ENCODE measurements around the gene SPRN.
"Not testable (repeated sequence)": the region's sequence is repeated elsewhere in the genome, so short reads cannot be mapped to it uniquely, and the experiment has no call there.

SPRN gene

DNA sequence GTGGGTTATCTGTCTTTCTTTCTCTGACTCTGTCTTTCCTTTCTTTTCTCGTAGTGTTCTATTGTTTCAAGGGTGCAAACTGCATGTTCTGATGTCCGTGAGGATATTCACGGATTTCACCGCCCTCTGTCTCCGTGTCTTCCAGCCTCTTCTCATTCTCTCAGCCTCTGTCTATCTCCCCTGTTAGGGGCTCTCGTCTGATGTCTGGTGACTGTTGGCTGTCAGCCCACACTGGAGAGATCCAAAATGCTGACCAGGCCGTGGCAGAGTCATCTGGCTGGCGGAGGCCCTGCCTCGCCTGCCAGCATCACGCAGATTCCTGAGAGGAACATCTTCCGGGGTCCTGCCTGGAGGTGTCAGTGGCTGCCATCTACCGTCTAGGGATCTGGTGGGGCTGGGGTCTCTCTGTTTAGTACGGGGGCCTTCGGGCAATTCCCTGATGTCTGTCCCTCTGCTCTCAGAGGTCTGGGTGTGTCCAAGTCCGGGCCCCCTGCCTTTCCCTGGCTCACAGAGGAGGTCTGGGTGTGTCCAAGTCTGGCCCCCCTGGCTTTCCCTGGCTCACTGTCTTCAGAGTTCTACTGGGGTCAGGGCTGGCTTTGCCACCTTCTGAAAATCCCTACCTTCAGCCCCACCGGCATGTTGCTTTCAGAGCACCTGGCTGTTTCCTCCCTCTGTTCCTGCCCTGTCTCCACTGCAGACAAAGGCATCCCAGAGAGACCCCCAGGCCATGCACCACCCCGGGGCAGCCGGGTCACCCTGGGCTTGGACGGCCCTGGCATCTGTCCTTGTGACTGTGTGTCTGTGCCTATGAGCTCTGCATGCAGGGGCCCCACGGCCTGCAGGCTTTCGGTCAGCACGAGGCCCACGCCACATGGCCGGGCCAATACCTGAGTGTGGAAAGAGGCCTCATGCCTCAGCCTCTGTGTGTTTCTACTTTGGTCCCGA, 15.4 kb upstream of the SPRN start:
- DNase-seq = no peak

- no peak for DNase-seq
These were observed 14.4 kb upstream of the SPRN start for GRCh38 chr10:133438711-133439273.

GRCh38 chr10:133432789-133433188, 8.4 kb upstream of the SPRN start:
- not testable (repeated sequence) for DNase-seq

DNA sequence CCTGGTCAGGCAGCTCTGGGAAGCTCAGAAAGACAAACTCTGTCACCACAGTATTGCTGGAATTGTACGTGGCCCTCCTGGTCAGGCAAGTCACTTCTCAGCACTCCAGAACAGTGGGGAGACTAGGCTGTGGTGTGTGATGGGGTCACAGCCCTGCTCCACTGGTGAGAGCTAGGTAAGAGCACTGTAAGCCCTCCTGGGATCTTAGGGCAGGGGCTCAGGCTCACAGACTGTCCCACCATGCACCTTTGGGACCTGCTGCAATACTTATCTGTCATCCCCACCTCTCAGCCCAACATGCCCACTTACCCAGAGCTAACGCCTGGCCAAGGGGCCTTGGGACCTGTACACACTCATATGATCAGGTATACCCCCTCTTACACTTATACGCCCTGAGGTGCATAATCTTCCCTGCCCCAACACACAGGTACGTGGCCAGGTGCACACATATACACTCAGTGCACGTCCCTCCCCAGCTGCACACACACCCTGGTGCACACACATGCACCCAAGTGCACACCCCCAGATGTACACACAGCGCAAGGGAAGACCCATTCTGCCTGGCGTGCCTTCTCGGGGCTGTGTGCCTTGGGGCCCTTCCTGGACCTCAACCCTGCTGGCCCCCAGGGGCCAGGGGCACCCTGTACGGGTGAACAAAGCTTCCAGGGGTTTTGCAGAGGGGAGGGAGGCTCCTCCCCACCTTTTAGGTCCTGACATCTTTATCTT, 7.6 kb upstream of the SPRN start:
- DNase-seq = not testable (repeated sequence)

- not testable (repeated sequence) for DNase-seq
These were observed 5.1 kb upstream of the SPRN start for GRCh38 chr10:133429571-133429970.

GRCh38 chr10:133424102-133424501, 323 bp downstream of the SPRN start:
- not testable (repeated sequence) for DNase-seq

DNA sequence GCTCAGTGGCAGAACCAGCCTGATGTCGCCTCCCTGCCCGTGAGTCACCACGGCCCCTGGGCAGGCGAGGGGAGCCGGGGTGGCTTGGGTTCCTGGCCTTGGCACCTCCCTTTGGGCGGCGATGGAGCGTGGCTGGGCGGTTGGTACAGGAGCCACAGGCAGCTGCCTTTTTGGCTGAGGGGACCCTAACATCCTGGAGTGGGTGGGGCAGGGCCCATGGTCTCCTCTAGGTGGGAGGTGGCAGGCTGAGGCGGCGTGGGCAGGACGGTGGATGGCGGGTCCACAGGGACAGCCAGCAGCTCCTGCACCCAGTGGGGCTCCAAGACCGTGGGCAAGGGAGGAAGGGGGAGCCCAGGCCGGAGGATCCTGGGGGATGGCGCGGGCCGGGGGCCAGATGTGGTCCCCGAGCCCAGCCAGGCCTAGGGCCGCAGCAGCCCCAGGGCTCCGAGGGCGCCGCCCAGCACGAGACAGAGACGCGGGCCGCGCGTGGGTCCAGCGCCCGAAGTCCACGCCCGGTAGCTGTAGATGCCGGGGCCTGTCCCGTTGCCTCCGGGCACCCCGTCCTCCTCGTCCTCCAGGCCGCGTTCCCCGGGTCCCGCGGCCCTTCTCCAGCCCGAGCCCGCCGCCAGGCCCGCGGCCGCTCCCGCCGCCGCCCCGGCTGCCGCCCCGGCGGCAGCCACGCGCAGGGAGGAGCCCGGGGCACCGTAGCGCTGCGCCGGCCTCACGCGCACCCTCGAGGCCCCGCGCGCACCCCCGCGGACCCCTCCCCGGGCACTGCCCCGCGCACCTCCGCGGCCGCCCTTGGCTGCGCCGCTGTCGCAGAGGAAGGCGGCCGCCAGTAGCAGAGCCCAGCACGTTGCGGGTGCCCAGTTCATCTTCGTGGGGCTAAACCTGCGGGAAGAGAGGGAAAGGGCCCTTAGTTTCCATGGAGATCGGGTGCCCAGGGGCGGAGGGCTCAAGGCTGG, 1.3 kb downstream of the SPRN start:
- no peak for DNase-seq

GRCh38 chr10:133422223-133422806, 2.1 kb downstream of the SPRN start:
- DNase-seq = no peak

DNA sequence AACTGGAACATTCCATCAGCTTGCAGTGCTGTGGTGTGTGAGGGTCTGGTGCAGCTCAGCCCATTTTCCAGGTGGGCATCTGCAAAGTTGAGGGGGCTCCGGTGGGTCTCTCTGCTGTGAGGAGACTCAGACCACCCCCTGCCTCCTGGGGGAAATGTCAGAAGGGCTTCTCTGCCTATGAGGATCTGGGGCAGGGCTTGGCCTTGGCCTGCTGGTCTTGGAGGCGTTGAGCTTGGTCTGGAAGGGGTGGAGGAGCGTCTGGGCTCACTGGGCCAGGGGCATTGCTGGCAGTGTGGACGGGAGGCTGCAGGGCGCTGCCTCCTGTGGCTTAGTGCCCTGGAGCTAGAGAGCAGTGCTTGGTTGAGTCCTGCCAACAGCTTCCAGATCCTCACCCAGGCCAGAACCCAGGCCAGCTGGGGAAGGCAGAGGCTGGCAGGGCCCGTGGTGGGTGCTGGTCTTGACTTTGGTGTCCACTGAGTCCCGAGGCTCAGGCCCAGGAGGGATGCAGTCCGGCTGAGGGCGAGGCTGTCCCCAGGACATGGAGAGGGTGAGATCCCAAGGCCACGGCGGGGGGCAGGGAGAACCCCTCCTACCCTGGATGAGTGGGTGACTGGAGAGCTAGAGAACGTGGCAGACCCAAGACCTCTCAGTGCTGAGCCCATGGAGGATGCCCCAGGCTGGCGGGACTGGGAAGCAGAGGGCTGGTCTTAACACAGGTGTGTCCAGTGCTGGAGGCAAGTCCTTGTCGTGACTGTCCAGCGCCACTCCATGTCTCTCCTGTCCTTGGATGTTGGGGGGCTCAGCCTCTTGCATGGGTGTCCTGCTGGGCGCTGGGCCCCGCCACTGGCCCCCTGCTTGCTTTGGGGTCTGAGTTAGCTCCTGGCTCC, 2.8 kb downstream of the SPRN start:
- no peak for DNase-seq

GRCh38 chr10:133420579-133420978, 3.8 kb downstream of the SPRN start:
- no peak for DNase-seq

DNA sequence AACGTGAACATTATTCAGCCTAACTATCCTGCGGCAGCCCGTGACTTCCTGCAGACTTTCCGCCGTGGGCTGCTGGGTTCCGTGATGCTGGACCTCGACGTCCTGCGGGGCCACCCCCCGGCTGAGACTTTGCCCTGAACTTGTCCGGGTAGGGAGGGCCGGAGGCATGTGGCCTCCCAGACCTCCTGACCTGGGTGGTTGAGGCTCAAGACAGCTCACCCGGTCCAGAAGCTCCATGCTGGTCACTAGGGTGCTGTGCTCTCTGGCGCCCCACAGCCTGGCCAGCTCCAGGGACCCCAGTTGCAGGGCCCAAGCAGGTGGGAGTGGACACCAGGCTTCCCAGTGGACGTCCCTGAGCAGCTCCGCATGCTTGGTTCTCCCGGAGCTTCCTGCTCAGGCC, 4.4 kb downstream of the SPRN start:
- no peak for DNase-seq

GRCh38 chr10:133419211-133419950, 5.0 kb downstream of the SPRN start:
- no peak for DNase-seq

DNA sequence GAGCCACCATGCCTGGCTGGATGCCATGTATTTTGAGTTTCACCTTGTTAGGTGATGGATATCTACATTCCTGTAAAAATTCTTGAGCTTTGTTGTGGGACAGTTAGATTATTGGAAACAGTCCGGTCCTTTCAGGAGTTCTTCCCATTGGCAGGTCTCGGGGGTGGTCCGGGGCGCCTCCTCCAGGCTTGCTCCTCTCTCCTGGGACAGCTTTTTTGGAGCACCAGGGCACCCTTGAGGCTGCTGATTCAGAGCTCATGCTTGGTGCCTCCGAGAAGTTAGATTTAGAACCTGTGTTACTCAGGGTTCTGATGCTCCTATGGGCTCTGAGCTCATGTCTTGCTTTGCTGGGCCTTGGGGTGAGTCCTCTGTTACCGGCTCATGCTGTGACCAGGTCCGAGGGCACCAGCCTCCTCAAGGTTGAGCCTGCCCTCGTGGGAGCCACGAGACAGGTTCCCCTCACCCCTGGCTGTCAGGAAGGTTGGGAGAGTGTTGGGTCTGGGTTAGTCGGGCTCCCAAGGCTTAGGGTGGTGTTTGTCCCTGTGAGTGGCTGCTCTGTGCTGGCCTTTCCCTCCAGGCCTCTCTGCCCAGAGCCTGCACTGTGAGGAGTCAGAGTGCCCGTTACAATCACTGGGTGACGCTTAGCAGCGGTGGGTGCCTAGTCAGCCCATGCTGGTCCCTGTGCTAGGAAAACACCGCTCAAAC, 6.0 kb downstream of the SPRN start:
- no peak for DNase-seq

- no peak for DNase-seq
These were observed 8.7 kb downstream of the SPRN start for GRCh38 chr10:133415752-133416151.

DNA sequence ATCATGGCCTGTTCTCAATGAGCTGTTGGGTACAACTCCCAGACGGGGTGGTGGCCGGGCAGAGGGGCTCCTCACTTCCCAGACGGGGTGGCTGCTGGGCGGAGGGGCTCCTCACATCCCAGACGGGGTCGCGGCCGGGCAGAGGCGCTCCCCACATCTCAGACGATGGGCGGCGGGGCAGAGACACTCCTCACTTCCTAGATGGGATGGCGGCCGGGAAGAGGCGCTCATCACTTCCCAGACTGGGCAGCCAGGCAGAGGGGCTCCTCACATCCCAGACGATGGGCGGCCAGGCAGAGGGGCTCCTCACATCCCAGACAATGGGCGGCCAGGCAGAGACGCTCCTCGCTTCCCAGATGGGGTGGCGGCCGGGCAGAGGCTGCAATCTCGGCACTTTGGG, 10.0 kb downstream of the SPRN start:
- not testable (repeated sequence) for DNase-seq

DNA sequence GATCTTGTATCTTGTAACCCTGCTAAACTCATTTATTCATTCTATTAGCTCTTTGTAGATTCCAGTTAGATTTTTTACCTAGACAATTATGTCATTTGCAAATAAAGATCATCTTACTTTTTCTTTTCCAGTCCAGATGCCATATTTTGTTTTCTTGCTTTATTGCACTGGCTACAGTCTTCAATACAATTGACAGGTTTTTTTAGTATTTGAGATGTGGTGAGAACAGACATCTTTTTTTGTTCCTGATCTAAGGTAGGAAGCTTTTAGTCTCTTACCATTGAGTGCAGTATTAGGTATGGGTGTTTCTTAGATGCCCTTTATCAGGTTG, 12.1 kb downstream of the SPRN start:
- no peak for DNase-seq

- no peak for DNase-seq
These were observed 12.7 kb downstream of the SPRN start for GRCh38 chr10:133411523-133412380.

GRCh38 chr10:133405844-133406527, 18.4 kb downstream of the SPRN start:
- DNase-seq = no peak

Data from CD4-positive, alpha-beta T cell treated with Interleukin-15 for 1 hour (primary cell).